Activated T-helper 17 cell treated with anti-CD3 and anti-CD28 coated beads, Interleukin-2, amount 50 U/mL, for 72 hours (primary cell): ENCODE data around the gene POU2F1. TPM values are rescaled to one million over a fixed set of nuclear protein-coding genes. Genes with fewer than 3 reads are reported as not detected.
A peak's percentile ranks its signal among the peaks of the same experiment; 100 is the strongest.
"Not testable (repeated sequence)": the region's sequence is repeated elsewhere in the genome, so short reads cannot be mapped to it uniquely, and the experiment has no call there.

Source experiments
- ATAC-seq: fragments of 150-1000 bp; cut with Tn5 transposase; replicated peaks from 2 replicates; pipeline ENCODE4 v1.10.0; 2021; ENCODE audit warnings: mild to moderate bottlenecking, moderate library complexity
- H3K27ac Mint-ChIP-seq: one replicate; pipeline ENCODE4 v1.8.0; 2022; ENCODE audit warnings: mixed read lengths
- H3K27me3 Mint-ChIP-seq: one replicate; pipeline ENCODE4 v1.8.0; 2022; ENCODE audit warnings: mixed read lengths
- H3K36me3 Mint-ChIP-seq: one replicate; pipeline ENCODE4 v1.8.0; 2022; ENCODE audit warnings: low read depth, mild to moderate bottlenecking, mixed read lengths
- H3K4me1 Mint-ChIP-seq: one replicate; pipeline ENCODE4 v1.8.0; 2022; ENCODE audit warnings: mixed read lengths
- H3K4me3 Mint-ChIP-seq: one replicate; pipeline ENCODE4 v1.8.0; 2022; ENCODE audit warnings: mild to moderate bottlenecking, mixed read lengths
- H3K9me3 Mint-ChIP-seq: one replicate; pipeline ENCODE4 v1.8.0; 2022; ENCODE audit warnings: mixed read lengths
- total RNA-seq, 2 donors: library from RNA; stranded (reverse); gene quantifications; one replicate each; pipeline ENCODE4 v1.2.3, GENCODE V29; 2022

POU2F1 gene
- total RNA-seq, 2 donors from 2014 or later, result 20.6 to 28.0 TPM

- Mint-ChIP-seq H3K4me3 (no peak overlapping the region), H3K27me3 (no peaks in the 10 kb centered on the region), H3K9me3 (no peaks in the 10 kb centered on the region), H3K4me1 (peaks cover 18% of the 10 kb centered on the region), H3K36me3 (no peaks in the 10 kb centered on the region), H3K27ac (no peak overlapping the region)
- no peak for ATAC-seq
Measured at GRCh38 chr1:167233373-167233772, 12.7 kb downstream of the POU2F1 start.

- Mint-ChIP-seq H3K4me1 (peaks cover 11% of the 10 kb centered on the region), H3K36me3 (no peaks in the 10 kb centered on the region), H3K27ac (no peak overlapping the region), H3K4me3 (no peak overlapping the region), H3K27me3 (no peaks in the 10 kb centered on the region), H3K9me3 (no peaks in the 10 kb centered on the region)
- ATAC-seq, result no peak
Measured at GRCh38 chr1:167237000-167237399, 16.3 kb downstream of the POU2F1 start.

GRCh38 chr1:167238713-167239112 lies 18.0 kb downstream of the POU2F1 start:
- H3K27me3 Mint-ChIP-seq, result no peaks in the 10 kb centered on the region
- H3K36me3 Mint-ChIP-seq, result no peaks in the 10 kb centered on the region
- peaks cover 11% of the 10 kb centered on the region for H3K4me1 Mint-ChIP-seq
- H3K9me3 Mint-ChIP-seq, result no peaks in the 10 kb centered on the region
- ATAC-seq, result no peak
- H3K4me3 Mint-ChIP-seq, result no peak overlapping the region
- no peak overlapping the region for H3K27ac Mint-ChIP-seq

- ATAC-seq, result no peak
- H3K4me3 Mint-ChIP-seq, result no peak overlapping the region
- H3K4me1 Mint-ChIP-seq, result peaks cover 11% of the 10 kb centered on the region
- no peak overlapping the region for H3K27ac Mint-ChIP-seq
- no peaks in the 10 kb centered on the region for H3K27me3 Mint-ChIP-seq
- H3K36me3 Mint-ChIP-seq, result no peaks in the 10 kb centered on the region
- H3K9me3 Mint-ChIP-seq, result no peaks in the 10 kb centered on the region
Measured at GRCh38 chr1:167239257-167239656, 18.6 kb downstream of the POU2F1 start.

DNA sequence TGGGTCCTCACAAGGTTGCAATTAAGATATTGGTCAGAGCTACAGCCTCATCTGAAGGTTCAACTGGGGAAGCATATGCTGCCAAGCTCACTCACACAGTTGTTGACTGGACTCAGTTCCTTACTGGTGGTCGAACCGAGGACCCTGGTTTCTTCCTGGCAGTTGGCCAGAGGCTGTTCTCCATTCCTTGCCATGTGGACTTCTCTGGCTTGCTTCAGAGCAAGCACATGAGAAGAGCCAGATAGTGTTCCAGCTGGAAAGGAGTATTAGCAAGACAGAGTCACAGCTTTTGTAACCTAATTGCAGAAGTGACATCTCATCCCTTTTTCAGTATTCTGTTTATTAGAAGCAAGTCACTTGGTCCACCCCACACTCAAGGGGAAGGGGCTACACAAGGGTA lies 23.6 kb downstream of the POU2F1 start:
- no peak overlapping the region for H3K4me3 Mint-ChIP-seq
- H3K4me1 Mint-ChIP-seq, result peaks cover 14% of the 10 kb centered on the region
- peaks cover 8% of the 10 kb centered on the region for H3K36me3 Mint-ChIP-seq
- no peak for ATAC-seq
- no peak overlapping the region for H3K27ac Mint-ChIP-seq
- no peaks in the 10 kb centered on the region for H3K9me3 Mint-ChIP-seq
- no peaks in the 10 kb centered on the region for H3K27me3 Mint-ChIP-seq

DNA sequence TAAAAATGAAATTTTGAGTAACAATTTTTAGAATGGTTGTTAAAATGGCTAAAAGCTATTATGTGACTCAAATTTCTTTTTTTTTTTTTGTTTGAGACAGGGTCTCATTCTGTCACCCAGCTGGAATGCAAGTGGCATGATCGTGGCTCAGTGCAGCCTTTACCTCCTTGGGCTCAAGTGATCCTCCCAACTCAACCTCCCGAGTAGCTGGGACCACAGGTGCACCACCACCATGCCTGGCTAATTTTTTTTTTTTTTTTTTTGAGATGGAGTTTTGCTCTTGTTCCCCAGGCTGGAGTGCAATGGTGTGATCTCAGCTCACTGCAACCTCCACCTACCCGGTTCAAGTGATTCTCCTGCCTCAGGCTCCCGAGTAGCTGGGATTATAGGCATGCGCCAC lies 24.5 kb downstream of the POU2F1 start:
- H3K36me3 Mint-ChIP-seq, H3K4me3 Mint-ChIP-seq, H3K27ac Mint-ChIP-seq, H3K9me3 Mint-ChIP-seq, ATAC-seq, H3K27me3 Mint-ChIP-seq: not testable (repeated sequence)
- peaks cover 22% of the 10 kb centered on the region for H3K4me1 Mint-ChIP-seq

GRCh38 chr1:167246971-167247370 lies 26.3 kb downstream of the POU2F1 start:
- H3K9me3 Mint-ChIP-seq, result no peaks in the 10 kb centered on the region

DNA sequence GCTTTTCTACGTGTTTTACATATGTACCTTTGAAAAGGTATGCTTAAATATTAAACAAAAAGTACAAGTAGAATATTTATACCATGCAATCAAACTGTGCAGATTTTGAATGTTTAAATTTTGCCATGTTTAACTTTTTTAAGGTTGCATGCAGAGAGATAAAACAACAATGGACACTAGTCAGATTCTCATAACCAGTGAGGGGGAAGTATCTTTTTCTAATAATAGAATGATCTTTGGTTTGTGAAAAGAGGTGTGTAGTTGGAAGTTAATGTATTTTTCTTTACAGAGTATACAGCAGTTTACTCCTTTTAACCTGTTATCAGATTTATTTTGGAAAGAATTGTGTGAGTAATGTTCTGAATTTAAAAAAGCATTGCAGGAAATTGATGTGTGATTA lies 27.1 kb downstream of the POU2F1 start:
- no peaks in the 10 kb centered on the region for H3K9me3 Mint-ChIP-seq
- peaks cover 22% of the 10 kb centered on the region for H3K4me1 Mint-ChIP-seq
- no peak for ATAC-seq
- no peak overlapping the region for H3K27ac Mint-ChIP-seq
- no peaks in the 10 kb centered on the region for H3K27me3 Mint-ChIP-seq
- no peak overlapping the region for H3K4me3 Mint-ChIP-seq
- H3K36me3 Mint-ChIP-seq, result peaks cover 8% of the 10 kb centered on the region

More at GRCh38 chr1:167246971-167247370, 26.3 kb downstream of the POU2F1 start:
- no peak for ATAC-seq
- no peaks in the 10 kb centered on the region for H3K27me3 Mint-ChIP-seq
- H3K4me3 Mint-ChIP-seq, result no peak overlapping the region
- H3K36me3 Mint-ChIP-seq, result peaks cover 8% of the 10 kb centered on the region
- H3K27ac Mint-ChIP-seq, result no peak overlapping the region
- peaks cover 22% of the 10 kb centered on the region for H3K4me1 Mint-ChIP-seq

DNA sequence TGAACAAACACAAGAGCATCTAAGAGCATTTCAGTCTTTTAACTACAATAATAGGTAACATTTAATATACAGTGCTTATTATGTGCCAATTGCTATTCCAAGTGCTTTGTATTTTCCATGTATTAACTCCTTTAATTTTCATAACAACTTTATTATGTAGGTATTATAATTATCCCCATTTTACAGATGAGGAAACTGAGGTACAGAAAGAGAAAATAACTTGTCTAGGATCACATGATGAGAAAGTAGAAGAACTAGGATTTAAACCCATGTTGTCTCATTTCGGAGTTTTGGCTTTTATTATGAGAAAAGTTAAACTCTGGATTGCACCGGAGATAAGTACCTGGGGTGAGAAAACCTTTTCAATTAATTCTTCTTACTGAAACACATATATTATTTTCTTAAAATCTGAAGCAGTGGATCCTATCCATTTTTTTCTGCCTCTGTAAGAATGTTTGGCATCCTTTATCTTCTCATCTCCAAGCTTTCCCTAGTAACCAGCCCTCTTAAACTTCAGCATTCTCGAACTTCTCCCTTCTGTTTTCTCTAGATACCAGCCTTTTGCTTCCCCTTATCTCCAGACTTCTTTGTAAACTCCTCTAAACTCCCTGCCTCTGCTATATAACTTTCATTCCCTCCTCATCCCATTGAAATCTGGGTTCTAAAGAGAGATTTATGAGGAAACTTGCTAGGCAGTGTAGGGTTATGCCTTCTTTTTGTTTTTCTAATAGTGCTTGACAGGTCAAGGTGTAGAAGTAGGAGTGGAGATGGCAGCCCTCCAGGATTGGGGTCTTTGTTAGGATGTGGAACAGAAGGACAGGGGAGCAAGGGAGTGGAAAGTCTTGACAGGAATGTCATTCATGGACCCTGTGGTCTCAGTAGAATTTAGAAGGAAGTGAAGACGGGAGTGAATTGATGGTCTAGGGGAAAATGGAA lies 28.3 kb downstream of the POU2F1 start:
- Mint-ChIP-seq H3K9me3 (no peaks in the 10 kb centered on the region), H3K36me3 (peaks cover 8% of the 10 kb centered on the region), H3K4me3 (no peak overlapping the region), H3K27ac (peak overlapping the region; percentile 26), H3K4me1 (peaks cover 22% of the 10 kb centered on the region), H3K27me3 (no peaks in the 10 kb centered on the region)
- ATAC-seq, result no peak

GRCh38 chr1:167249702-167250101 lies 29.0 kb downstream of the POU2F1 start:
- no peaks in the 10 kb centered on the region for H3K9me3 Mint-ChIP-seq
- H3K4me3 Mint-ChIP-seq, result no peak overlapping the region
- H3K27ac Mint-ChIP-seq, result peak overlapping the region; percentile 26
- peaks cover 25% of the 10 kb centered on the region for H3K4me1 Mint-ChIP-seq
- peaks cover 5% of the 10 kb centered on the region for H3K36me3 Mint-ChIP-seq
- no peaks in the 10 kb centered on the region for H3K27me3 Mint-ChIP-seq
- ATAC-seq, result peak; percentile 100

- Mint-ChIP-seq H3K4me1 (peaks cover 33% of the 10 kb centered on the region), H3K27ac (no peak overlapping the region), H3K9me3 (no peaks in the 10 kb centered on the region), H3K27me3 (no peaks in the 10 kb centered on the region), H3K36me3 (no peaks in the 10 kb centered on the region), H3K4me3 (no peak overlapping the region)
- no peak for ATAC-seq
Measured at GRCh38 chr1:167250482-167250881, 29.8 kb downstream of the POU2F1 start.

DNA sequence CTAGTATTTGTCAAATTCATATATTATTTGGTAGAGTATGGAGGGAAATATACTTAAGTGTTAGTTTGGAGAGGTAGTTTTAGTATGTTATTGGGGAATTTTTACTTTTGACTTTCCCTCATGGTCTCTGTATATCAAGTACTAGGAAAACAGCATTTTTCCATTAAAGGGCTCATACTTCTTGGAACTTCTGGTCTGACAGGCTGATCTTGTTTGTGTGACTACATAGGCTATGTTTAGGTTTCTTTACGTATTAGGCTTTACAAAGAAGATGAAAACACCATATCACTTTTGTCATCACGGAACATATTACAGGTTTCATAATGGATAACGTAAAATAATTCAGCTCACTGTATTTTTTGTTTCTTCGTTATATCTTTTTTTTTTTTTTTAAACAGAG lies 30.8 kb downstream of the POU2F1 start:
- H3K4me1 Mint-ChIP-seq, result peaks cover 38% of the 10 kb centered on the region
- no peak overlapping the region for H3K4me3 Mint-ChIP-seq
- H3K36me3 Mint-ChIP-seq, result no peaks in the 10 kb centered on the region
- H3K27me3 Mint-ChIP-seq, result no peaks in the 10 kb centered on the region
- H3K9me3 Mint-ChIP-seq, result no peaks in the 10 kb centered on the region
- no peak overlapping the region for H3K27ac Mint-ChIP-seq
- no peak for ATAC-seq

DNA sequence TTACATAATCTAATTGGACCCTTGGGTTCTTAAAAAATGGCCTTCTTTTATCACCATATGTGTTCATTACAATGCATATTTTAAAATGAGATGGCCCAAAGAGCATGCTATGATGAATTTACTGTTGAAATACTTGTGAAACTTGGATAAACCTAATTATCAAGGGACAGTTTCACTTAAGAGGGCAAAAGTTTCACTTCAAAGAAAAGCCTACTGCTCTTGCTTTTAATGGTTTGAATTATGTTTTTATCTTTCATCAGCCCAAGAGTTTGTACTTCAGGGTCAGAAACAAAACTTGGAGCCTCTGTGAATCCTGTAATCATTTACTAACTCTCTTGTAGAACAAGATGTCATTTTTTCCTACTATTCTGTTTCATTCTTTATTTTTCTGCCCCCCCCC lies 32.3 kb downstream of the POU2F1 start:
- H3K27ac Mint-ChIP-seq, result no peak overlapping the region
- no peaks in the 10 kb centered on the region for H3K36me3 Mint-ChIP-seq
- no peaks in the 10 kb centered on the region for H3K9me3 Mint-ChIP-seq
- no peak for ATAC-seq
- H3K4me3 Mint-ChIP-seq, result no peak overlapping the region
- H3K4me1 Mint-ChIP-seq, result peaks cover 33% of the 10 kb centered on the region
- no peaks in the 10 kb centered on the region for H3K27me3 Mint-ChIP-seq

DNA sequence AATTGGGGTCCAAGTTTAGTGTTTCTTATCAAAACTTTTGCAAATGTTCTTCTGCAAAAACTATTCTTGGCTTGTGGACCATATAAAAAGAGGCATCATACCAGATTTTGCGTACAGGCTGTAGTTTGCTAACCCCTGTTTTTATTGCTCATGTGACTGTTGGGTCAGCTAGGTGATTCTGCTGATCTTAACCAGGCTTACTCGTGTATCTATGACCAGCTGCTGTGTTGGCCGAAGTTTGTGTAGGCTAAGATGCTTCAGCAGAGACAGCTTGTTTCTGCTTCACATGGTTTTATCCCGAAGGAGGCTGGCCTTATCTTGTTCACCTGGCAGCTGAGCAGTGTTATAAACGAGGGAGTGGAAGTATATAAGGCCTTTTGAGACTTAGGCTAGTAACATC lies 38.2 kb downstream of the POU2F1 start:
- Mint-ChIP-seq H3K9me3 (no peaks in the 10 kb centered on the region), H3K27me3 (no peaks in the 10 kb centered on the region), H3K27ac (no peak overlapping the region), H3K4me1 (peaks cover 22% of the 10 kb centered on the region), H3K4me3 (no peak overlapping the region), H3K36me3 (no peaks in the 10 kb centered on the region)
- no peak for ATAC-seq

GRCh38 chr1:167262836-167263235 lies 42.1 kb downstream of the POU2F1 start:
- Mint-ChIP-seq H3K27me3 (no peaks in the 10 kb centered on the region), H3K4me3 (no peak overlapping the region), H3K4me1 (peaks cover 9% of the 10 kb centered on the region), H3K9me3 (no peaks in the 10 kb centered on the region), H3K27ac (no peak overlapping the region), H3K36me3 (no peaks in the 10 kb centered on the region)
- ATAC-seq, result no peak
